GM19023 (cell line): ENCODE results near the gene RGS4.

Experiments
- ATAC-seq: cut with Tn5 transposase; IDR thresholded peaks from one replicate; pipeline ENCODE4 v1.9.1; 2021; ENCODE audit warnings: mild to moderate bottlenecking, moderate library complexity; ENCODE audit not compliant: unreplicated experiment

RGS4 gene

GRCh38 chr1:163069142-163069541 lies at the start of gene RGS4:
Gene RGS4, plus strand, starts transcription at chr1:163069361. Its CDS starts 124 bp downstream, at chr1:163069485.
- no peak for ATAC-seq

GRCh38 chr1:163022129-163022528 lies 47.0 kb upstream of the RGS4 start:
- ATAC-seq, result no peak

GRCh38 chr1:163027610-163028009 lies 41.6 kb upstream of the RGS4 start:
- no peak for ATAC-seq

DNA sequence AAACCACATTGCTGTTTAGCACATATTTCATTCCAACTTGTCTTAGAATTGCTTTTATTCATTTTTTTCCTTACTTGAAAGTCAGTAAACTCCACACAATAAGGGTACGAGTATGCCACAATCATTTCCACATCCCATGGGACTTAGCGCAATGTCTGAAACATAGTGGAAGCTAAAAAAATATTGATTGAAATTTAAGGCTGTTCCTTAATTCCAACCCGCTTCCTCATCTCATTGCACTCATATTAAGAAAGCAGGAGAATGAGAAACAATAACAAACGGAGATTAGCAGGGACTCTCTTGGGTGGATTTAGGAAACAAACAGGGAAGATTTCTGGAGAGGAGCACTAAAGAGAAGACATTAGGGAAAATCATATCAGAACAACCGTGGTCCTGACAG lies 39.3 kb upstream of the RGS4 start:
- no peak for ATAC-seq

DNA sequence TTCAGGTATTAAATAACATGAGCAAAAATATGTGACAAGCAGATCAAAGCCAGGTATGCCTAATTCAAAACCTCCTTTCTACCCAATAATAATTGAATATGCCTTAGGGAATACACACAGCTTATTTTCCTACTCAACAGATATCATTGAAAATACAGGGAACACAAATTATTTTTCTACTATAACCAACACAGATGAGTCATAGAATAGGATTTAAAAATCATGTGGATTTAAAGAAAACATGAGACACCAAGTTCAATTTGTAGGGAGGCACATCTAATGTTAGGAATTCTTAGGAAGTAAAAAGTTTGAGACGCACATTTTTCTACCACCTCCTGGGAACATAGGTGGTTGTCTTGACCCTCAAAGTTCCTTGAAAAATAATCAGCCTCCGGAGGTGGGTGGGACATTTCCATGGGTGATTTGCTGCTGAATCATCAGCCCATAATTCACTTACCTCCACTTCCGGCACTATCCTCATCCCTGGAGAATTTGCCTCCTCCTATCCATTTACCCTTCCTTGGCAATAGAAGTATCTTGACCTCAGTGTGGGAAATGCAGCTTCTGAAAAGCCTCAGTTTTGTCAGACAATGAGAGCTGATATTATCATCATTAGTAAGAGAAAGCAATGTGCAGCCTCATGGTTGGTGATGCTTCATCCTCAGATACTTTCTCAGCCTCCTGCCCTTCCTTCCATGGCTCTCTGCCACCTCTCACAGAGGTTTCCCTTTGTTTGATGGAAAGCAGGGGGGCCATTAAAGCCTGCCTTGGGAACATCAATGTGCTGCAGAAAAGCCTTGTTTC lies 33.5 kb upstream of the RGS4 start:
- no peak for ATAC-seq

GRCh38 chr1:163036671-163037070 lies 32.5 kb upstream of the RGS4 start:
- no peak for ATAC-seq

DNA sequence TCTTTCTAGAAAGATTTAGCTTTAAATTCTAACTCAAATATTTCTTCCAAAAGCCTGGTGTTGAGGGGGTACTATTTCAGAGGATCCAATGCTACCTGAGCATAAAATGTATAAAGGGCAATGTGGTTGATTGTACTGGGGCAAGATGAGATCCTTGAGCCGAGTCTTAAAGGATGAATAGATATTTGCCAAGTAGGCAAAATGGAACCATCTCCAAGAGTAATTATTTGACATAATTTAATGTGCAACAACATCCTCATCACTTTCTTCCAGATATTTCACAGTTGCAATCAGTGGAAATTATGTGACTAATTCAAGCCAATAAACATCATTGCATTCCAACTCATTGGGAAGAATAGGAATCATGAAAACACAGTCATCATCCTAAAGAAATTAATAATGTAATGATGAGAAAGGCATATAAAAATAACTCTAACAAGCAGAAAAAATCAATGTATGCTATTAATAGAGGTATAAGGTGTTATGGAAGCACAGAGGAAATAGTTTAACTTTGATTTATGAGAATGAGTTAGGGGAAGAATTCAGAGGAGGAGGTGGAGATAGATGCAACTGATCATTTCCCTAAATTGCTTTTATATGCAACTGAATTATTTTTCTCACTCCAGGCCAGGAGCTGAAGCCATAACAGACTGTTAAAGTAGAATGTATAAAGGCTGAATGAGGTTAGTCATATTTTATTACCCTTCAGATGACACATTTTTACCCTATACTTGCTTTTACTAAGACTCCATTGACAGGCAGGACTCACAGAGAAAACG lies 30.0 kb upstream of the RGS4 start:
- no peak for ATAC-seq

- ATAC-seq, result no peak
These were observed 29.5 kb upstream of the RGS4 start for GRCh38 chr1:163039707-163040093.

- ATAC-seq, result no peak
These were observed 23.1 kb upstream of the RGS4 start for GRCh38 chr1:163046071-163046470.

- no peak for ATAC-seq
These were observed 21.1 kb upstream of the RGS4 start for GRCh38 chr1:163047951-163048659.

GRCh38 chr1:163048869-163049268 lies 20.3 kb upstream of the RGS4 start:
- no peak for ATAC-seq

- no peak for ATAC-seq
These were observed 19.9 kb upstream of the RGS4 start for GRCh38 chr1:163049296-163049695.

DNA sequence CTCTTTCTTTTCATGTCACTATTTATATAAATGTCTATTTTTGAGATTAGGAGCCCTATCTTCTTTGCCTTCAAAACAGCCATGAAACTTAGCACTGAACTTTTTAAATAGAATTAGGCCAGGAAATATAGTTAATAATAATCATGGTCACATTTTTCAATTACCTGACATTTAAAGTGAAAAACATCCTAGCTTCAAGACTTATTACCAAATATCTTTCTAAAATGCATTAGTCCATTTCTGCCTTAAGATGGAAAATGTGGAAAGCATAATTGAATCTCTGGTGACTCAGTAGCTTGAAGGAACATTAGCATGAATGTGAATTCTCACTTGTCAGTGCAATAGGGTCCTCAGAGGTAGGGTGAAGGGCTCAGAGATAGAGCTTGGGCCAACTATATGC lies 18.7 kb upstream of the RGS4 start:
- no peak for ATAC-seq

GRCh38 chr1:163054181-163054591 lies 15.0 kb upstream of the RGS4 start:
- no peak for ATAC-seq

GRCh38 chr1:163055005-163055404 lies 14.2 kb upstream of the RGS4 start:
- ATAC-seq, result no peak

- no peak for ATAC-seq
These were observed 13.6 kb upstream of the RGS4 start for GRCh38 chr1:163055531-163055930.

GRCh38 chr1:163056831-163057230 lies 12.3 kb upstream of the RGS4 start:
- no peak for ATAC-seq

GRCh38 chr1:163060343-163061007 lies 8.7 kb upstream of the RGS4 start:
- no peak for ATAC-seq

GRCh38 chr1:163063143-163063542 lies 6.0 kb upstream of the RGS4 start:
- ATAC-seq, result no peak

GRCh38 chr1:163063610-163064009 lies 5.6 kb upstream of the RGS4 start:
- no peak for ATAC-seq

DNA sequence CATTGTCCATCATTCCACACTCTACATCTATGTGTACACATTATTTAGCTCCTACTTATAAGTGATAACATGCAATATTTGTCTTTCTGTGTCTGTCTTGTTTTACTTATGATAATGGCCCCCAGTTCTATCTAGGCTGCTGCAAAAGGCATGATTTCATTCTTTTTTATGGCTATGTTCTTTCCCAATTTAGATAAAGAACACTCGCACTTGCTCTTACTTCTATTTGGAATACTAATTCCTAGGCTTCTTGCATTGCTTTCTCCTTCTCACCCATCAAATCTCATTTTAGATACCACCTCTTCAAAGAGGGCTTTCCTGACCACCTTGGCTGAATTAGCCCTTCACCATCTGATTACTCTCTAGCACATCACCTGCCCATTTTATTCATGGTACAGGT lies 3.0 kb upstream of the RGS4 start:
- ATAC-seq, result no peak
